ENCODE data around the gene MORF4L2.
A peak's percentile ranks its signal among the peaks of the same experiment; 100 is the strongest.

Gene MORF4L2

GRCh38 chrX:103686199-103687072 is at the start of gene MORF4L2:
MORF4L2 (minus strand) TSS chrX:103686699; CDS start chrX:103677027, 9,672 bp downstream.
- DNase-seq, result peak; percentile 100
- in situ Hi-C loops (cut with MboI; ENCODE audit: low pct_unique_long_range_greater_than_20kb, low sequenced_read_pairs), result no loop called here

- DNase-seq, result no peak
- in situ Hi-C loops (cut with MboI; ENCODE audit: low pct_unique_long_range_greater_than_20kb, low sequenced_read_pairs), result no loop called here
Measured at GRCh38 chrX:103734125-103734760, 47.7 kb upstream of the MORF4L2 start.

- in situ Hi-C loops (cut with MboI; ENCODE audit: low pct_unique_long_range_greater_than_20kb, low sequenced_read_pairs), result no loop called here
- DNase-seq, result no peak
Measured at GRCh38 chrX:103733017-103733416, 46.5 kb upstream of the MORF4L2 start.

- no peak for DNase-seq
- in situ Hi-C loops (cut with MboI; ENCODE audit: low pct_unique_long_range_greater_than_20kb, low sequenced_read_pairs), result no loop called here
Measured at GRCh38 chrX:103730796-103731493, 44.4 kb upstream of the MORF4L2 start.

- peak; percentile 3 for DNase-seq
- in situ Hi-C loops (cut with MboI; ENCODE audit: low pct_unique_long_range_greater_than_20kb, low sequenced_read_pairs), result no loop called here
Measured at GRCh38 chrX:103730147-103730795, 43.8 kb upstream of the MORF4L2 start.

- no peak for DNase-seq
- in situ Hi-C loops (cut with MboI; ENCODE audit: low pct_unique_long_range_greater_than_20kb, low sequenced_read_pairs), result no loop called here
Measured at GRCh38 chrX:103729015-103729414, 42.5 kb upstream of the MORF4L2 start.

- in situ Hi-C loops (cut with MboI; ENCODE audit: low pct_unique_long_range_greater_than_20kb, low sequenced_read_pairs), result no loop called here
Measured at GRCh38 chrX:103727115-103727514, 40.6 kb upstream of the MORF4L2 start.

GRCh38 chrX:103726477-103726876 is 40.0 kb upstream of the MORF4L2 start:
- in situ Hi-C loops (cut with MboI; ENCODE audit: low pct_unique_long_range_greater_than_20kb, low sequenced_read_pairs), result no loop called here
- no peak for DNase-seq

More at GRCh38 chrX:103727115-103727514, 40.6 kb upstream of the MORF4L2 start:
- DNase-seq, result no peak

- in situ Hi-C loops (cut with MboI; ENCODE audit: low pct_unique_long_range_greater_than_20kb, low sequenced_read_pairs), result no loop called here
- no peak for DNase-seq
Measured at GRCh38 chrX:103722505-103722904, 36.0 kb upstream of the MORF4L2 start.

- in situ Hi-C loops (cut with MboI; ENCODE audit: low pct_unique_long_range_greater_than_20kb, low sequenced_read_pairs), result no loop called here
- no peak for DNase-seq
Measured at GRCh38 chrX:103718120-103718519, 31.6 kb upstream of the MORF4L2 start.

GRCh38 chrX:103716962-103717361 is 30.5 kb upstream of the MORF4L2 start:
- in situ Hi-C loops (cut with MboI; ENCODE audit: low pct_unique_long_range_greater_than_20kb, low sequenced_read_pairs), result no loop called here
- no peak for DNase-seq

GRCh38 chrX:103710609-103711008 is 24.1 kb upstream of the MORF4L2 start, which contains the start of gene TMEM31:
TMEM31 (plus strand) TSS chrX:103710909; CDS start chrX:103712259, 1,350 bp downstream.
- in situ Hi-C loops (cut with MboI; ENCODE audit: low pct_unique_long_range_greater_than_20kb, low sequenced_read_pairs), result no loop called here

GRCh38 chrX:103704863-103705262 is 18.4 kb upstream of the MORF4L2 start:
- in situ Hi-C loops (cut with MboI; ENCODE audit: low pct_unique_long_range_greater_than_20kb, low sequenced_read_pairs), result no loop called here
- no peak for DNase-seq

More at GRCh38 chrX:103710609-103711008, 24.1 kb upstream of the MORF4L2 start, which contains the start of gene TMEM31:
- no peak for DNase-seq

- no peak for DNase-seq
- in situ Hi-C loops (cut with MboI; ENCODE audit: low pct_unique_long_range_greater_than_20kb, low sequenced_read_pairs), result no loop called here
Measured at GRCh38 chrX:103699243-103699642, 12.7 kb upstream of the MORF4L2 start.

GRCh38 chrX:103697687-103698086 is 11.2 kb upstream of the MORF4L2 start:
- in situ Hi-C loops (cut with MboI; ENCODE audit: low pct_unique_long_range_greater_than_20kb, low sequenced_read_pairs), result no loop called here
- DNase-seq, result no peak

- DNase-seq, result no peak
- in situ Hi-C loops (cut with MboI; ENCODE audit: low pct_unique_long_range_greater_than_20kb, low sequenced_read_pairs), result no loop called here
Measured at GRCh38 chrX:103691059-103691458, 4.6 kb upstream of the MORF4L2 start.

- DNase-seq, result peak; percentile 51
- in situ Hi-C loops (cut with MboI; ENCODE audit: low pct_unique_long_range_greater_than_20kb, low sequenced_read_pairs), result no loop called here
Measured at GRCh38 chrX:103688946-103689345, 2.4 kb upstream of the MORF4L2 start.

GRCh38 chrX:103687696-103688201 is 1.2 kb upstream of the MORF4L2 start:
- in situ Hi-C loops (cut with MboI; ENCODE audit: low pct_unique_long_range_greater_than_20kb, low sequenced_read_pairs), result no loop called here
- DNase-seq, result peak; percentile 84

- no peak for DNase-seq
Measured at GRCh38 chrX:103687073-103687695, 685 bp upstream of the MORF4L2 start.

More at GRCh38 chrX:103687073-103687695, 685 bp upstream of the MORF4L2 start:
- in situ Hi-C loops (cut with MboI; ENCODE audit: low pct_unique_long_range_greater_than_20kb, low sequenced_read_pairs), result no loop called here

Data from KBM-7 (cell line).